Left ventricle myocardium superior (tissue), 1 donor: ENCODE results near the gene MAIP1. TPM values are rescaled to one million over a fixed set of nuclear protein-coding genes. Genes with fewer than 3 reads are reported as not detected.
A peak's percentile ranks its signal among the peaks of the same experiment; 100 is the strongest.

Source experiments
- ATAC-seq: fragments of 200-7000 bp; cut with Tn5 transposase; one replicate; pipeline ENCODE4 v1.9.1; 2020; ENCODE audit warnings: mild to moderate bottlenecking, moderate library complexity
- DNase-seq: peaks from one replicate; pipeline ENCODE4 v3.0.0-alpha.2; 2020
- intact Hi-C: fragments of 100-400 bp; cut with micrococcal nuclease; formaldehyde crosslinking; loops from one replicate; pipeline ENCODE4 v1.11.0; 2022
- total RNA-seq: library from RNA; stranded (reverse); fragmentation: NEBNext Ultra II Directional; extraction: Animal tissue kit (Norgen Biotek cat#: 25700); gene quantifications from one replicate; pipeline ENCODE4 v1.2.1, GENCODE V29; 2021
- donor health status: DM: no; HTN: yes; CAD: no; lungs with severe emphysema.

The MAIP1 gene
- total RNA-seq, 1 donor from 2014 or later, result 29.2 TPM

- DNase-seq, result no peak
- intact Hi-C loops, result loop anchor here (5.0 to 10.0 kb wide), 2 partner anchors 499 to 721 kb away; no protein-coding TSS in a partner anchor
- no peak for ATAC-seq
Measured at GRCh38 chr2:199983534-199983933, 28.2 kb downstream of the MAIP1 start.

DNA sequence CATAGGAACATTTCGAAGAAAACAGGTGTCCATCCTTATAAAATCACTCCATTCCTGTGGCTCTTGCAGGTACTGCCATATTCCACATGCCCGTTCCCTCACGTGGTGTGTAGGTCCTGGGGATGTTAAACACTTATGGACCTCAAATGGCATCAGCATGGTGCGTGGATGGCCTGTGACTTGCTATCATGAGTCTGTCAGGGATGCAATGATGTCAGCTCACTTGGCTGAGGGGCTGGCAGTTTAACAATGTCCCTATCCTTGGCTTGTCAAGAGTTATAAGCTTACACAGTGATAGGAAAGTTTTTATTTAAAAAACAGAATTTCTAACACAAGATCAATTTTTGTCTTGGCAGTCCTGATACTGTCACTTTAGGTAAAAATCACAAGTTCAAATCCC, 28.8 kb downstream of the MAIP1 start:
- ATAC-seq, result no peak
- no peak for DNase-seq
- intact Hi-C loops, result loop anchor here (5.0 to 10.0 kb wide), 2 partner anchors 498 to 721 kb away; no protein-coding TSS in a partner anchor

DNA sequence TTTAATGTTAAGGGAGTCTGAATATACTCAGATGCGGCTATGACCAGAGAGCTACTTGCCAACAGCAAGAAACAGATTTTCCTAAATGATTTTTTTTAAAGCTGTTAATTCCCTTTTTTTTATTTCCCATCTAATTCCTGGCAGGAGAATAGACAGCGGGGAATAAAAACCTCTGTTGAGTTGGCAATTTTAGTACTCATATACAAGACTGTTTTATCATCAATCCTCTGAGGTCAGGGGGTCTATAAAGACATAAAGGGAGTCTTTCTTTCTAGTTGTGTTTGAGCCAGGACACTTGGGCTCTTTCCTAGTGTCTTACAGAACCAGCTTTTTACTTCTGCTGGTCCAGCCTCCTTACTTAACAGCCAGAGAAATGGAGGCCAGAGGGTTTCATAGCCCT, 29.4 kb downstream of the MAIP1 start:
- ATAC-seq (no peak), DNase-seq (no peak)
- intact Hi-C loops, result loop anchor here (5.0 to 10.0 kb wide), 2 partner anchors 498 to 720 kb away; no protein-coding TSS in a partner anchor

DNA sequence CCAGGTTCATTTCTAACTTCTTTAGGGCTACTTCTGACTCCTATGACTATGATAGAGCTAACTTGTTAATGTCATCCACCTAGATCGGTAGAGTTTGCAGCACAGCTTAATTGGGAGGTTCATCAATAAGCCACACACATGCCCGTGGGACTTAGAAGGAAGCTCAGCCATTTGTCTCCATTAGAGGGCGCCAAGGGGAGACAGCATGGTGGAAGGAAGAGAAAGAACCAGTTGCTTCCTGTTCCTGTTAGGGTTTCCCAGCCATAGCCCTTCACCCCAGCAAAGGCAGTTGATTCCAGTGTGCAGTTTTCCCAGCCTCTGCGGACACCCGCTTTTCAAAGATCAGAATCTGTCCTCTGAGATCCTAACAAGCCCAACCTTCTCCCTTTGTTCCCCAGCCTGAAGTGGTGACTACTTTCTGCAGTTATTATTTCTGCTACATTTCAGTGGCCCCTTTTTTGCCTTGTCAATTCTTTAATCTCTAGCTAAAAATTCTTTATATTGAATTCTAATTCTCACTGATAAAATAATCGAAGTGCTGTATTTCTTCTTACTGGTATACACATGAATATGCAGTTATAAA, 30.3 kb downstream of the MAIP1 start:
- DNase-seq (peak; percentile 32), ATAC-seq (peak; percentile 74)
- intact Hi-C loops, result loop anchor here (10.0 kb wide), 1 partner anchor 719 kb away; no protein-coding TSS in a partner anchor

GRCh38 chr2:199987586-199987985, 32.2 kb downstream of the MAIP1 start:
- ATAC-seq, result no peak
- intact Hi-C loops, result loop anchor here (10.0 kb wide), 1 partner anchor 717 kb away; no protein-coding TSS in a partner anchor

DNA sequence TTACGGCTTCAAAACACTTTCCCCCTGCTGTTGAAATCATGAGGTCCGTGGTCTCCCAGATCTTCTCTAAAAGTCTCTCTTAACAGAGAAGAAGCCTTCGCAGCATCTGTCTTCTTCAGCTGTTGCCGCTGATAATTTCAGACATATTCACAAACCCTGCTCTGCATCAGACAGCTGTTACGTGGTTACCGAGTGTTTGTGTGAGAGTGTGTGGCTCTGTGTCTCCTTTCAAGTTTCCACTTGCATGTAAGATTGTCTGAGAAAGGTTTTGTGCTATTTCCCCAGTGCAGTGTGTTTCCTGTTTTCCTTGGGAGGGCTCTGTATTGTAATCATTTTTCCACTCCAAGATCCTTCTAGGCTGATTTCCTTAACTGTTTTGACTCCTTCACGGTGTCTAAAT, 32.8 kb downstream of the MAIP1 start:
- intact Hi-C loops, result loop anchor here (10.0 kb wide), 1 partner anchor 717 kb away; no protein-coding TSS in a partner anchor
- no peak for DNase-seq
- peak; percentile 42 for ATAC-seq

More at GRCh38 chr2:199987586-199987985, 32.2 kb downstream of the MAIP1 start:
- no peak for DNase-seq

DNA sequence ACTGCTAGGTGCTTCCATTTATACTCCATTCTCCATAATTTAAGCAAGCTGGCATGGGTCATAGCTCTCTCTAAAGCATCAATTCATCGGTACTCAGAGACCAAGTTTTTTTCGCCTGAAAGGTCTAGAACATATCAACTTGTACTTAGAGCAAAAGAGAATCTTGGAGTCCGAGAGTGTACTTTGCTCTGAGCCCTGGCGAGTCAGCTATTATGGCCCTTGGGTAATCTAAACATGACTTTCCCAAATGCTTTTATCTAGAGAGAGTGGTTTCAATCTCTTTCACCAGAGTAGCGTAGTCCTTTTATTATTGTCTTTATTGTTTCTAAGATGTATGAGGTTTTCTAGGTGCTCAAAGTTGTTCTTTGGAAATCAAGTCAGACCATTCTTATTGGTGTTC, 34.4 kb downstream of the MAIP1 start:
- ATAC-seq (no peak), DNase-seq (no peak)
- intact Hi-C loops, result loop anchor here (10.0 kb wide), 1 partner anchor 715 kb away; no protein-coding TSS in a partner anchor

DNA sequence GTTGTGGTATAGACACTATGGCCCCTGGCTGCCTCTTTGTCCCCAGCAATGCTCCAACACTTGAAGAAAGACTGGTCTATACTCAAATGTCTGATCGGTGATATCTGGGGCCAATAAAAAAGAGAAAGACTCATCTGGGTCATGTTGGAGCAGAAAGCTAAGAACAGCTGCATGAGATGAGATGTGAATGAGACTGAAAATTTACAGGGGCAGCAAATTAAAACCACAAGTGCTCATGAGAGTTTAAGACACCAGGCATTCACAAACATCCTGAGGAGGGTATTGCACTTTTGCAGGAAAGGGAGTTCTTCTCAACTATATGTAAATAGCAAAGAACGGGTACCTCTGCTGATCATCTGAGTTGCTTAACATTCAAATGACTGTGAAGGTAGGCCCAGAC, 36.3 kb downstream of the MAIP1 start:
- DNase-seq, result no peak
- intact Hi-C loops, result no loop called here

DNA sequence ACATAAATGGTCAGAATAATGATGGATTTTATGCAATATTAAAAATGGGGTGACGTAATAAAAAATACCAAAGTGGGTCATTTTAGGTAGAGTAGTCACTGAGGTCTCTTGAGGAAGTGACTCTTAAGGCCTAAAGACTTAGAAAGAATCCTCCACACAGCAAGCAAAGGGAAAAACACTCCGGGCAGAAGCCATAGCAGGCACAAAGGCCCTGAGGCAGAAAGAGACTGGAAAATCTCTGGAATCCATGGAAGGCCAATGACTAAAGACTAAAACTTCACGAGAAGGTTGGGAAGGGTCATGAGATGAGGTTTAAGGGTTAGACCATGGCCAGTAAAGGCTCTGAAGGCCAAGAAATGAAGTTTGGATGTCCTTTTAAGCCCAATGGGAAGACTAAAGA, 36.9 kb downstream of the MAIP1 start:
- intact Hi-C loops, result no loop called here
- DNase-seq (no peak), ATAC-seq (no peak)

More for the DNA sequence above, 36.3 kb downstream of the MAIP1 start:
- no peak for ATAC-seq

GRCh38 chr2:199994371-199994770, 39.0 kb downstream of the MAIP1 start:
- ATAC-seq (no peak), DNase-seq (no peak)
- intact Hi-C loops, result no loop called here

DNA sequence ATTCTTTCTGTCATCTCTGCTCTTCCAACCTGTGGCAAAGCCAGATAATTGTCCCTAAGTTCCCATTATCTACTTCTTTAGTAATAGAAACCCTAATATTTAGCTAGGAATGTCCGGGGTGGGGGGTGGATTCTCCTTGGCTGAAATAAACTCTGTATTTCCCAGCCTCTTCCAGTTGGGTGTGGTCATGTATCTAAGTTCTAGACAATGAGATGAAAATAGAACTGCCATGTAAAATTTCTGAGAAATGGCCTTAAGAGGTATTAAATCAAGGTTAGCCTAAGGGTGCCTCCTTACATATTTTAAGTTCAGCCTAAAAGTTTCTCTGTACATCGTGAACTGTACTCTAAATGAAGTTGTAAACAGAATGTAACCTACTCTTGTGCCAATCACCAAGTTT, 39.5 kb downstream of the MAIP1 start:
- no peak for DNase-seq
- ATAC-seq, result no peak
- intact Hi-C loops, result no loop called here

GRCh38 chr2:199997296-199997695, 41.9 kb downstream of the MAIP1 start:
- intact Hi-C loops, result no loop called here
- ATAC-seq (peak; percentile 78), DNase-seq (no peak)

DNA sequence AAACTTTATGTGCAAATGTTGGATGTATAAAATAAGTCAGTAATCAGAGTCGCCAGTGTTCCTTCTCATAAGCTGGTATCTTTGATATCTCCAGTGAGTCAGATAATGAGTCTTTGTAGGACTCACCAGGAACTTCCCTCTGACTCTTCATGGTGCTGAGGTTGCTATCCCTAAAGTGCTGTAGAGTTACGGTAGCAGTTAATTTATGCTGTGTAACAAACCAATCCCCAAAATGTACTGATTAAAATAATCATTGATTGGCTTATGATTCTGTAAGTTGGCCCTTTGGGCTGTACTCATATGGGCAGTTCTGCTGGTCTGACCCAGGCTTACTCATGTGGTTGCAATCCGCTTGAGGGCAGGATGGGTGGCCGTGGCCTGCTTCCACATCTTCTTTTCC, 43.8 kb downstream of the MAIP1 start:
- no peak for DNase-seq
- ATAC-seq, result no peak
- intact Hi-C loops, result no loop called here

DNA sequence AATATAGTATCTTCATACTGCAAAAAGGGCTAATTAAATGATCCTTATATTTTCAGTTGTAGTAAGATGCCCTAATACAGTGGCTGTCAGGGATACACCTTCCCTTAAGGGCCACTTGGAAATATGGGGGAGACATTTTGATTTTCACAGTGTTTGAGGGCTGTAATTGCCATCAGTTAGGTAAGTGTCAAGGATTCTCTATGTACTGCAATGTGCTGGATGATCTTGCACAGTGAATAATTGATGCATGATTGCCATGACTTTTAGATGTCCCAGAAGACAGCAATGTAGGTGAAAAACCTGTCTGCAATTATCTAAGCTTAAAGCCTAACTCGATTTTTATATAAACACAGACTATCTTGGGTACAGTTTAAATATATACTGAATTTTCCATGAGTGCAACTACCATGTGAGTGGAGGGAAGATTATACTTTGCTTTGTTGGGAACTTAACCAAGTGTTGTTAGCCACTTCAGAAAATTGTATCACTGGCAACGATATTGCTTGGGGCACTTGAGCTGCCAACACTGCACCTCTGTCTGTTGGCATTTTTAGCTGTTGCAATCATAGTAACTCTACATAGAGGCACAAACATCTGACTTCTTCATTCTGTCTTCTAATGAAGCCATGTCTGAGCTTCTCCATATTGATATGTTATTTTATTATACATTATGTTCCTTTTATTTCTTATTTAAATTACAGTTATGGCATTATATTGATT, 45.2 kb downstream of the MAIP1 start:
- intact Hi-C loops, result no loop called here
- ATAC-seq, result peak; percentile 91
- DNase-seq, result no peak

- DNase-seq, result no peak
Measured at GRCh38 chr2:200003444-200003843, 48.1 kb downstream of the MAIP1 start.

DNA sequence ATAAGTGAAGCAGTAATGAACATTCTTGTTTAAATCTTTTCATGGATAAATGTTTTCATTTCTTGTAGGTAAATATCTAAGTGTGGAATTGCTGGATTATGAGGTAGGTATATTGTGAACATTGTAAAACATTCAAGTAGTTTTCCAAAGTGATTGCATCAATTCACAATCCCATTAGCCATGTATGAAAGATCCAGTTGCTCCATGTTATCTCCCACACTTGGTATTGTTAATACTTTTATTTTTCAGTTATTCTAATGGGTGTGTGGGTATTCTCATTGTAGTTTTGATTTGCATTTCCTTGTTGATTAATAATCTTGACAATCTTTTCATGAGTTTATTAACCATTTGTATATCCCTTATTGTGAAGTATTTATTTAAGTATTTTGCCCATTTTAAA, 50.3 kb downstream of the MAIP1 start:
- DNase-seq (no peak), ATAC-seq (no peak)
- intact Hi-C loops, result no loop called here

More at GRCh38 chr2:200003444-200003843, 48.1 kb downstream of the MAIP1 start:
- ATAC-seq, result no peak
- intact Hi-C loops, result no loop called here

DNA sequence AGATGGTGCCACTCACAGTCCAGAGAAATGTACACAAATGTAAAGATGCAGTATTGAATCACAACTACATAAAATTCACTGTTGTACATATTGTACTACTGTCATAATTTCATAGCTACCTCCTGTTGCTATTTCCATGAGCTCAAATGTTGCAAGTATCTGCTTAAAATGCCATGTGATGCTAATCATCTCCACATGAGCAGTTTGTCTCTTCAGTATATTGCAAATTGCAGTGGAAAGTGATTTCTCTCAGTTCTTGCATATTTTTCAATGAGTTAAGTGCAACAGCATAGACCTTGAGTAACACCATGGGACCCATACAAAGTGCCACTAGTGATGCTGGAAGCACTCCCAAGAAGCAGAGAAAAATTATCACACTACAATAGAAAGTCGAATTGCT, 51.9 kb downstream of the MAIP1 start:
- ATAC-seq, result no peak
- intact Hi-C loops, result no loop called here
- DNase-seq, result no peak

- intact Hi-C loops, result no loop called here
Measured at GRCh38 chr2:200012401-200012800, 57.0 kb downstream of the MAIP1 start.

More at GRCh38 chr2:200012401-200012800, 57.0 kb downstream of the MAIP1 start:
- ATAC-seq (no peak), DNase-seq (no peak)
